Measurements from ENCODE around the gene RUSF1.
"Not testable (repeated sequence)": the region's sequence is repeated elsewhere in the genome, so short reads cannot be mapped to it uniquely, and the experiment has no call there.

DNA sequence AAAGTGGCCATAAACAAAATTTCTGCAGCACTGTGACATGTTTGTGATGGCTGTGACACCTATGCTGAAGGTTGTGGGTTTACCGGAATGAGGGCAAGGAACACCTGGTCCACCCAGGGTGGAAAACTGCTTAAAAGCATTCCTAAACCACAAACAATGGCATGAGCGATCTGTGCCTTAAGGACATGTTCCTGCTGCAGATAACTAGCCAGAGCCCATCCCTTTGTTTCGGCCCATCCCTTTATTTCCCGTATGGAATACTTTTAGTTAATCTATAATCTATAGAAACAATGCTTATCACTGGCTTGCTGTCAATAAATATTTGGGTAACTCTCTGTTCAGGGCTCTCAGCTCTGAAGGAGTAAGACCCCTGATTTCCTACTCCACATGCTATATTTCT, 31.6 kb upstream of the RUSF1 start:
- TF ChIP-seq, protein P1, sequence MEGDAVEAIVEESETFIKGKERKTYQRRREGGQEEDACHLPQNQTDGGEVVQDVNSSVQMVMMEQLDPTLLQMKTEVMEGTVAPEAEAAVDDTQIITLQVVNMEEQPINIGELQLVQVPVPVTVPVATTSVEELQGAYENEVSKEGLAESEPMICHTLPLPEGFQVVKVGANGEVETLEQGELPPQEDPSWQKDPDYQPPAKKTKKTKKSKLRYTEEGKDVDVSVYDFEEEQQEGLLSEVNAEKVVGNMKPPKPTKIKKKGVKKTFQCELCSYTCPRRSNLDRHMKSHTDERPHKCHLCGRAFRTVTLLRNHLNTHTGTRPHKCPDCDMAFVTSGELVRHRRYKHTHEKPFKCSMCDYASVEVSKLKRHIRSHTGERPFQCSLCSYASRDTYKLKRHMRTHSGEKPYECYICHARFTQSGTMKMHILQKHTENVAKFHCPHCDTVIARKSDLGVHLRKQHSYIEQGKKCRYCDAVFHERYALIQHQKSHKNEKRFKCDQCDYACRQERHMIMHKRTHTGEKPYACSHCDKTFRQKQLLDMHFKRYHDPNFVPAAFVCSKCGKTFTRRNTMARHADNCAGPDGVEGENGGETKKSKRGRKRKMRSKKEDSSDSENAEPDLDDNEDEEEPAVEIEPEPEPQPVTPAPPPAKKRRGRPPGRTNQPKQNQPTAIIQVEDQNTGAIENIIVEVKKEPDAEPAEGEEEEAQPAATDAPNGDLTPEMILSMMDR (IDR thresholded peaks at IDR 0.05), result not testable (repeated sequence)
- not testable (repeated sequence) for TF ChIP-seq POLR2A (IDR thresholded peaks at IDR 0.05)
